ENCODE results near the gene ATP9A. TPM values are rescaled to one million over a fixed set of nuclear protein-coding genes. Genes with fewer than 3 reads are reported as not detected.
A peak's percentile ranks its signal among the peaks of the same experiment; 100 is the strongest.

ATP9A gene
- total and polyA plus RNA-seq, 2 of the 8 experiments (the other 6 are each of a cell fraction or from before 2014, with no cell fraction given), result 5.0 to 6.4 TPM

- Histone ChIP-seq H3K79me2 (ENCODE audit: control insufficient read depth in 1 of 2, insufficient read depth in 2 of 2, low read length in 2 of 2) (no peaks in the 10 kb centered on the region), H3K36me3 (ENCODE audit: control insufficient read depth in 2 of 4, insufficient read depth in 4 of 4, low read length in 3 of 4) (no peaks in the 10 kb centered on the region), H3K4me1 (replicated peaks in 1 of 4; ENCODE audit: control insufficient read depth in 3 of 4, insufficient read depth in 4 of 4, low read length in 3 of 4) (peaks cover 0 to 6% (median 5%) of the 10 kb centered on the region in 4 experiments; a peak in 5 of 7 replicates), H3K27me3 (replicated peaks in 1 of 4; ENCODE audit: control insufficient read depth in 3 of 4, extremely low read depth in 1 of 4, insufficient read depth in 3 of 4, low read length in 3 of 4) (no peaks in the 10 kb centered on the region), H2BK15ac (ENCODE audit: low read length) (peak overlapping the region; percentile 6; the same call in 1 of the 2 replicates), H3K9me3 (ENCODE audit: insufficient read depth in 2 of 2, low read depth in 1 of 2, low read length in 1 of 2) (no peaks in the 10 kb centered on the region), H3K18ac (ENCODE audit: extremely low read depth, low read length) (no peak overlapping the region), H4K20me1 (replicated peaks in 1 of 2; ENCODE audit: control insufficient read depth in 1 of 2, insufficient read depth in 2 of 2, low read length in 2 of 2) (no peaks in the 10 kb centered on the region), H2BK20ac (ENCODE audit: low read length) (no peak overlapping the region; the same call in 1 of the 2 replicates), H2AFZ (ENCODE audit: low read length) (no peak overlapping the region), H2BK5ac (ENCODE audit: low read depth, low read length) (no peak overlapping the region), H4K8ac (ENCODE audit: extremely low read depth, insufficient read depth, low read length) (no peak overlapping the region), H3K4me3 (ENCODE audit: extremely low read depth in 1 of 4, insufficient read depth in 2 of 4, low read depth in 3 of 4, low read length in 4 of 4) (no peak overlapping the region), H3K4ac (replicated peaks; ENCODE audit: insufficient read length, low read depth, low read length) (no peak overlapping the region), H3K9ac (replicated peaks in 1 of 4; ENCODE audit: extremely low read depth in 1 of 4, low read depth in 3 of 4, low read length in 3 of 4) (no peak overlapping the region), H3K79me1 (ENCODE audit: low read depth, low read length) (no peaks in the 10 kb centered on the region), H3K23ac (ENCODE audit: insufficient read length) (no peak overlapping the region), H4K91ac (replicated peaks; ENCODE audit: insufficient read length, low read length) (no peak overlapping the region), H3K14ac (ENCODE audit: insufficient read length) (no peak overlapping the region), H2BK12ac (ENCODE audit: low read depth, low read length) (peak overlapping the region; percentile 45; the same call in 1 of the 2 replicates), H3K27ac (ENCODE audit: low read depth, low read length) (no peak overlapping the region), H2BK120ac (replicated peaks; ENCODE audit: low read depth, low read length) (no peak overlapping the region), H4K5ac (ENCODE audit: insufficient read length, low read depth, low read length) (no peak overlapping the region), H2AK5ac (ENCODE audit: low read depth, low read length) (no peak overlapping the region), H3K56ac (replicated peaks; ENCODE audit: insufficient read length, low read depth, low read length) (no peak overlapping the region), H3K23me2 (ENCODE audit: low read depth, low read length) (no peaks in the 10 kb centered on the region), H3K4me2 (ENCODE audit: insufficient read depth in 1 of 2, low read depth in 2 of 2, low read length in 2 of 2) (no peak overlapping the region)
- FAIRE-seq, result no peak
- TF ChIP-seq BRCA1 (IDR thresholded peaks at IDR 0.05; ENCODE audit: low read depth, low read length), result no peak
- TF ChIP-seq ASH2L (IDR thresholded peaks at IDR 0.05; ENCODE audit: low read length), result no peak
- TF ChIP-seq GABPA (IDR thresholded peaks at IDR 0.05; ENCODE audit: borderline replicate concordance, insufficient read depth, low read length), result no peak
- TF ChIP-seq, protein P1, sequence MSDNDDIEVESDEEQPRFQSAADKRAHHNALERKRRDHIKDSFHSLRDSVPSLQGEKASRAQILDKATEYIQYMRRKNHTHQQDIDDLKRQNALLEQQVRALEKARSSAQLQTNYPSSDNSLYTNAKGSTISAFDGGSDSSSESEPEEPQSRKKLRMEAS (IDR thresholded peaks at IDR 0.05), result no peak
- no peak for TF ChIP-seq POU5F1 (IDR thresholded peaks at IDR 0.05; ENCODE audit: low read depth, low read length)
- no peak for TF ChIP-seq FOSL1 (IDR thresholded peaks at IDR 0.05; ENCODE audit: insufficient read depth, low read depth, low read length)
- TF ChIP-seq RBBP5 (IDR thresholded peaks at IDR 0.05; ENCODE audit: borderline replicate concordance, low read depth, low read length), result no peak
- TF ChIP-seq RFX5 (IDR thresholded peaks at IDR 0.05; ENCODE audit: borderline replicate concordance, low read depth, low read length), result no peak
- no peak for TF ChIP-seq BACH1 (IDR thresholded peaks at IDR 0.05; ENCODE audit: low read length)
- no peak for TF ChIP-seq MAFK (IDR thresholded peaks at IDR 0.05; ENCODE audit: low read depth, low read length)
- TF ChIP-seq NANOG (IDR thresholded peaks at IDR 0.05; ENCODE audit: insufficient read depth, low read depth, low read length, poor library complexity, severe bottlenecking), result no peak
- POLR2A ChIA-PET (ENCODE audit: partially characterized antibody), result no interaction called here
- no peak for DNase-seq (ENCODE audit: low read depth in 1 of 2, low spot score in 2 of 2)
- CTCF ChIA-PET (ENCODE audit: partially characterized antibody), result no interaction called here
- 79% methylated on average over 5 of the region's 5 CpGs; no CpG with 5 or more reads in 1 of the 2 experiments for WGBS, 2 experiments (ENCODE audit: extremely low coverage in 1 of 2, insufficient coverage in 1 of 2, insufficient read length in 1 of 2, insufficient replicate concordance in 2 of 2, low coverage in 1 of 2, low lambda C conversion rate in 2 of 2, missing lambda C conversion rate in 1 of 2)
These were observed 47.3 kb upstream of the ATP9A start for GRCh38 chr20:51815383-51816076.

Measured in H1 (cell line).